Activated CD8-positive, alpha-beta memory T cell treated with anti-CD3 and anti-CD28 coated beads, Interleukin-2, amount 50 U/mL, for 1 hour (primary cell): Measurements from ENCODE around the gene MT1B.
A peak's percentile ranks its signal among the peaks of the same experiment; 100 is the strongest.
"Not testable (repeated sequence)": the region's sequence is repeated elsewhere in the genome, so short reads cannot be mapped to it uniquely, and the experiment has no call there.

Experiments used
- DNase-seq: peaks from one replicate; pipeline ENCODE4 v3.0.0-alpha.2; 2020; ENCODE audit errors: extremely low read depth

Gene MT1B

DNA sequence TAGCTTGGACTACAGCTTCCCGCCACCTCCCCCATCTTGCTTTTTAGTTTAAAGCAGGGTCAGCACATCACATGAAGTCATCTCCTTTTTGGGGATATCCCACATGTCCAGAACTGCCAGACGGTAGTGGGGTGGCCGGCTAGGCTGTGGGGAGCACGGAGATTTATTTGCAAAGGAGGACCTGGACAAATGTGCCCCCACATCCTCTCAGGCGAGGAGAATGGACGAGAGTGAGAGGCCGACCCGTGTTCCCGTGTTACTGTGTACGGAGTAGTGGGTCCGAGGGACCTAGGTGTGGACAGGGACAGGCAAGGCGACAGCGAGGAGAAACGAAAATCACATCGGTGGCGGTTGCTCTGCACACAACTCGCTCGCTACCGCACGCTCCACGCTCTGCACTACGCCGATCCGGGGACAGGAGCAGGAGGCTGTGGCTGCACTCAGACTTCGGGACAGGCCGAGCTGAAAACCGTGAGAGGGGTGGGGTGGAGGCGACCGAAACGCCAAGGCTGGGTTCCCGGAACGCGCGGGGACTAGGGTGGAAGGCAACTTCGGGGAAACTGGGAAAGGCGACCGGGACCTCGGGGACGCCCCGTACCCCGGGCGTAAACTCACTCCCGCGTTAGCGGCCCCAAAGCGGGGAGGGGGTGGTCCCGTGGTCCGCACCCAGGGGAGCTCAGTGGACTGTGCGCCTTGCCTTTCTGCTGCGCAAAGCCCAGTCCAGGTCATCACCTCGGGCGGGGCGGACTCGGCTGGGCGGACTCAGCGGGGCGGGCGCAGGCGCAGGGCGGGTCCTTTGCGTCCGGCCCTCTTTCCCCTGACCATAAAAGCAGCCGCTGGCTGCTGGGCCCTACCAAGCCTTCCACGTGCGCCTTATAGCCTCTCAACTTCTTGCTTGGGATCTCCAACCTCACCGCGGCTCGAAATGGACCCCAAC, 13.6 kb upstream of the MT1B start, which contains the start of gene MT1A:
MT1A (plus strand) TSS at position 853 of the 937 bp plus-strand sequence; CDS start at position 926, 73 bp downstream.
- no peak for DNase-seq

DNA sequence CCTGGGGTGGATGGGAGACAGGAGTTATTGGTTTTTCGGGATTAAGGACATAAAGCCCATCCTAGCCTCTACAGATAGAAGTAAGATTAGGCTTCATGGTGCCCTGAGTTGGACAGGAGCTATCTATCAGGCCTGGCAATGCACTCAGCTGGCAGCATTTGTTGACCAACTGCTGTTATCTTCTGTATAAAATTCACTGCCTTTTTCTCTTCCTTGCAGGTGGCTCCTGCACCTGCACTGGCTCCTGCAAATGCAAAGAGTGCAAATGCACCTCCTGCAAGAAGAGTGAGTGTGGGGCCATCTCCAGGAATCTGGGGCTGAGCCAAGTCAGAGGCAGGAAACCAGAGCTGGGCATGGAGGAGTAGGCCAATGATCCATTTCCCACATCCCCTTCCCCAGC, 12.6 kb upstream of the MT1B start:
- DNase-seq = no peak

DNA sequence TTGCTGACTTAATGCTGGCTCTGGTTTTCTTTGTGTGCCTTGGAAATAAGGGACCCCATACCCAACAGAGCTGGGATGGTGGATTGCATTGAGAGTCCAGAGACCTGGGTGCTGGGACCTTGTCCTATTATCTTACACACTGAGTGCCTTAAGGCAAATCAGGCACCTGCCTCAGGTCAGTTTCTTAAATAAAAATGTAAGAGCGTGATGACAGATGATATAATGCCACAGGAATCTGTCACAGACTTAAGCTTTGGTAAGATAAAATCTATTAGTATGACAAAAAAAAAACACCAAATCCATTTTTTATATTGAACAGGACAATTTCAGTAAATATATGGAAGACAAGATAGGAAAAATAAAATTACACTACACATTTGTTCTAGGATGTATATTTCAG, 11.6 kb upstream of the MT1B start:
- DNase-seq = no peak

DNA sequence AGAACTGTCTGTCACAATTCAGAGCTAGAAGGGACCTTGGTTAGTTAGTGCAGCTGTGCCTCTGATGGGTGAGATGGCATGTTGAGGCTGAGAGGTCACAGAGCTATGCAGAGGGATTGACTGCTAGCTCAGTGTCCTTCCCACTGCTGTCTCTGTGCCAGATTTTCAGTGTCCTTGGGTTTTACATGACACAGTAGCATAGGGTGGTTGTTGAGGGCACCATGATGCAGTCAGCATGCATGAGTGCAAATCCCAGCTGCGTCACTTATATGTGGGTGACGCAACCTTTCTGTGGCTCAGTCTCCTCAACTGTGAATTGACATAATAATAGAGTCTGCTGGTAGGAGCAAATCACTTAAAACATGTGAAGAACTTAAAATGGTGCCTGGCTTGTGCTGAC, 10.5 kb upstream of the MT1B start:
- DNase-seq = no peak

DNA sequence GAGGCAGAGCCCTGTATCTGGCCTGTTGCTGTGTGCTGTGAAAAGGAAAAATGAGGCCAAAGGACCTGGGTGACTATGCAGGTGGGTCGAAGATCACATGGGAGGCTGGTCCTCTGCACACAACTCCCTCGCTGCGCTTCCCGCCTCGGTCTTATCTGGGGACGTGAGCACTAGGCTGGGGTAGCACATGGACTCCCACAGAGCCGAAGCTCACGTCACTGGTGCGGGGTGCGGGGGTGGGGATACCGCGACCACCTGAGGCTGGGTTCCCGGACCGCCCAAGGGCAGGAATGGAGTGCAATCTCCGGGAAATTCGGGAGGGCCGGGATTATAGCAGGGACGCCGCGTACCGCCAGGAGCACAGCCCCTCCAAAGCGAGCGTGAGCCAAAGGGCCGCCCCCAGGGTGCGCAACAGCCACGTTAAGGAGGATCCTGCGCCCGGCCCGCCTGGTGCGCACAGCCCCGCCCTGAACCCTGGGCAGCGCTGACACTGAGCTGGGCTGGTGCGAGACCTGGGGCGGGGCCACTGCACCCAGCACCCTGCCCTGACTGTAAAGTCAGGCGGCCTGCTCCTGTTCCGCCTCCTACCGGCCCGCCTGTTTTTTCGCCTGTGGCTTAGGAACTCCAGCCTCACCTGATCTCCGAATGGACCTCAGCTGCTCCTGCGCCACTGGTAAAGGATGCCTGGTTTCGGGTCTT, 8.5 kb upstream of the MT1B start:
- peak; percentile 43 for DNase-seq

DNA sequence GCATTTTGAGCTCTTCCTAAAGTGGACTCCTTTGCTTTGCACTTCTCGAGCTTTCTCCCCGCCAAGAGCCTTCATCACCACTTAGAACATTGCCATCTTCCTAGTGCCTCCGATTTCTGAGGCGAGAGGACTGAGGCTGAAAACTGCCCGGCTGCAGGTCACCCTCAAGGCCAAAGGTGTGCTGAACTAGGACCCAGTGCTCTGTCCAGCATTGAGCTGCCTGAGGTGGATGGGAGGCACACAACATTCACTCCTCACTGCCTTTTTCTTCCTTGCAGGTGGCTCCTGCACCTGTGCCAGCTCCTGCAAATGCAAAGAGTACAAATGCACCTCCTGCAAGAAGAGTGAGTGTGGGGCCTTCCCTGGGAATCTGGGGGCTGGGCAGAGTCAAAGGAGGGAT, 7.9 kb upstream of the MT1B start:
- no peak for DNase-seq

DNA sequence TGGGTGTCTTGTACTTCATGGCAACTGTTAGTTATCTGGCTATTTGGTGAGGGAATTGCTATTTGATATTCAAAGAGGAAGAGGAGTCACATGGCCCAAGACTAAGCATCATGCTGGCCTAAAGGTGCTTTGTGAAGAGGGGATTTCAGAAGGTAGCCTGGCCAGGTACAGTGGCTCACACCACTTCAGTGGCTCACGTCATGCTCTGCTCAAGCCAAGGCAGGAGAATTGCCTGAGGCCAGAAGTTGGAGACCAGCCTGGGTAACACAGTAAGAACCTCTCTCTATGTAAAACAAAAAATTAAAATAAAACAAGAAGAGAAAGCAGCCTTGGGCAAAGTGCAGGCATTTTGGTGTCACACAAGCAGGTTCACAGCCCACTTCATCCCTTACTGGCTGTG, 6.4 kb upstream of the MT1B start:
- DNase-seq = no peak

DNA sequence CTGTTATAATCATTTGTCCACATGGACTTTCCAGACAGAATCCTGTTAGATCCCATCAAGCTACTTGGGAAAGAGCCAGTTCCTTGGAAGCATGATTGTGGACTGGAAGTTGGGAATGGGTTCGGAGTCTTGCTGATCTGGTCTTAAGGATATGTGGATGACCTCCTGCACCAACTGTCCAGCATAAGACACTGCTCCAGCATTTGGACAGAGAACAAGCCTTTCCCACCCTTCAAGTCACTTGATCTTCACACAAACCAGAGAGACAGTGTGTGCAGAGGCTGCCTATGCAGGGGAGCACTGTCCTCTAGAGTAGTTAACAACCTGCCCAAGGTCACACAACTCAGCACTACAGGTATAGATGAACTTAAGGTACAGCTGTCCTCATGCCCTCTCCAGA, 5.8 kb upstream of the MT1B start:
- DNase-seq = no peak

DNA sequence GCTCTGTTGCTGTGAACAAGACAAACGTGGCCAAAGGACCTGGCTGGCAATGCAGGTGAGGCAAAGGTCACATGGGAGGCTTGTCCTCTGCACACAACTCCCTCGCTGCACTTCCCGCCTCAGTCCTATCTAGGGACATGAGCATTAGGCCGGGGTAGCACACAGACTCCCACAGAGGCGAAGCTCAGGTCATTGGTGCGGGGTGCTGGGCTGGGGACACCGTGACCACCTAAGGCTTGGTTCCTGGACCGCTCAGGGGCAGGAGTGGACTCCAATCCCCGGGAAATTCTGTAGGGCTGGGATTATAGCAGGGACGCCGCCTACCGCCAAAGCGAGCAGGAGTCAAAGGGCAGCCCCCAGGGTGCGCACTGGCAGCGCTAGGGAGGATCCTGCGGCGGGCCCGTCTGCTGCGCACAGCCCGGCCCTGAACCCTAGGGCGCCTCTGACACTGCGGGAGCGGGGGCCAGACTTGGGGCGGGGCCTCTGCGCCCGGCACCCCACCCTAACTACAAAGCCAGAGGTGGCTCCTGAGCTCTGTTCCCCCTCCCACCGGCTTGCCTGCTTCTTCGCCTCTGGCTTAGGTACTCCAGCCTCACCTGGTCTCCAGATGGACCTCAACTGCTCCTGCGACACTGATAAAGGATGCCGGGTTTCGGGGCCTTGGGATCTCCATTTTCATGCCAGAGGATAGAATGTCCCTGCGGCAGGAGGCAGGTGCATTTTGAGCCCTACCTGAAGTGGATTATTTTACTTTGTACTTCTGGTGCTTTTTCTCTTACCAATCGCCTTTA, 3.9 kb upstream of the MT1B start:
- DNase-seq = no peak

DNA sequence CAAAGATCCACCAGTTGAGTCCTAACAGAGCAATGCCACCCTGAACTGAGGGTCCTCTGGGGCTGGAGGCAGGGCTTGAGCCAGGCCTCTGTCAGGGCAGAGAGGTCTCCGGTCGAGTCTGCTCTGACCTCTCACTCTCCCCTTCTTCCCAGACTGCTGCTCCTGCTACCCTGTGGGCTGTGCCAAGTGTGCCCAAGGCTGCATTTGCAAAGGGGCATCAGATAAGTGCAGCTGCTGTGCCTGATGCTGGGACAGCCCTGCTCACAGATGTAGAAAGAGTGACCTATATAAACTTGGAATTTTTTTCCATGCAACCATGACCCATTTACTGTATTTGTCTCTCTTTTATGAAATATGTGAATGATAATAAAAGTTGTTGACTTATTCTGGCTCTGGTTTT, 2.4 kb upstream of the MT1B start:
- no peak for DNase-seq

DNA sequence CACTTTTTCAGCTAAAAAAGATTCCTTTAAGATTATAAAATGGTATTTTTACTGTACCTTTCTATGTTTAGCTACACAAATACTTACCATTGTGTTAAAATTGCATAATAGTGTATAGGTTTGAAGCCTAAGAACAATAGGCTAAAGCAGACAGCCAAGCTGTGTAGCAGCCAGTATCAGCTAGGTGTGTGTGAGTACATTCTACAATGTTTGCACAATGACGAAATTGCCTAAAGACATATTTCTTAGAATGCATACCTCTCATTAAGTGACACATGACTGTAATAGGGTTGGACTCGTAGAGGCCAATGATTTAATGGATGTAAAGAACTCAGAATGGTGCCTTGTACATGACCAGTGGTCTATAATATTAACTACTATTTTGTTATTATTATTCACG, 1.9 kb upstream of the MT1B start:
- DNase-seq = no peak

DNA sequence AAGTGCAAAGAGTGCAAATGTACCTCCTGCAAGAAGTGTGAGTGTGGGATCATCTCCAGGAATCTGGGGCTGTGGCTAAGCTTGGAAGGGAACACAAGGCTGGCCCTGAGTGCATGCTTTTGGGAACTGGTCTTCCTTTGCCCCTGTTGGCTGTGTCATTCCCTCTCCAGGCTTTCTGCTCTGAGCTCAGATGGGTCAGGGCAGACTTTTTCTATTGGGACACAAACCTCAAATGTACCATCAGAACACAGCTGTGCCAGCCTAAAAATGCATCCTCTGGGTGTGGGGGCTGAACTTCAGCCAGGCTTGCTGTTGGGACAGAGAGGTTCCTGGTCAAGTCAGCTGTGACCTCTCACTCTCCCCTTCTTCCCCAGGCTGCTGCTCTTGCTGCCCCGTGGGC, 914 bp downstream of the MT1B start:
- no peak for DNase-seq

DNA sequence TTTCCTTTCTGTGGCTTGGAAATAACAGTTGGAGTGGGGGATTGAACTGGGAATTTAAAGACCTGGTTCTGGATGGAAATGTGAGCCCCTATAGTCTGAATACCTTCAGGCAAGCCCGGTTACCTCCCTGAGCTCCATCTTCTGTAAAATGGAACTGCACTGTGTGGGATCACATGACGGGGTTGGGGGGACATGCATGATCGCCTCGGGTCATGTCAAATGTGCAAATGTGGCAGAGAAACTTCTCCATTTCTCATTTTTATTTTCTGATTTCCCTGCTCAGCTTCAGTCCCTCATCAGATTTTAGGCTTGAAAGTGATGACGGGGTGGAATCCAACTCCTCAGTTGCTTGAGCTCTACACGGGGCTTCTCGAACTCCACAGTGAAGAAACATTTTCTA, 1.5 kb downstream of the MT1B start:
- DNase-seq = no peak

DNA sequence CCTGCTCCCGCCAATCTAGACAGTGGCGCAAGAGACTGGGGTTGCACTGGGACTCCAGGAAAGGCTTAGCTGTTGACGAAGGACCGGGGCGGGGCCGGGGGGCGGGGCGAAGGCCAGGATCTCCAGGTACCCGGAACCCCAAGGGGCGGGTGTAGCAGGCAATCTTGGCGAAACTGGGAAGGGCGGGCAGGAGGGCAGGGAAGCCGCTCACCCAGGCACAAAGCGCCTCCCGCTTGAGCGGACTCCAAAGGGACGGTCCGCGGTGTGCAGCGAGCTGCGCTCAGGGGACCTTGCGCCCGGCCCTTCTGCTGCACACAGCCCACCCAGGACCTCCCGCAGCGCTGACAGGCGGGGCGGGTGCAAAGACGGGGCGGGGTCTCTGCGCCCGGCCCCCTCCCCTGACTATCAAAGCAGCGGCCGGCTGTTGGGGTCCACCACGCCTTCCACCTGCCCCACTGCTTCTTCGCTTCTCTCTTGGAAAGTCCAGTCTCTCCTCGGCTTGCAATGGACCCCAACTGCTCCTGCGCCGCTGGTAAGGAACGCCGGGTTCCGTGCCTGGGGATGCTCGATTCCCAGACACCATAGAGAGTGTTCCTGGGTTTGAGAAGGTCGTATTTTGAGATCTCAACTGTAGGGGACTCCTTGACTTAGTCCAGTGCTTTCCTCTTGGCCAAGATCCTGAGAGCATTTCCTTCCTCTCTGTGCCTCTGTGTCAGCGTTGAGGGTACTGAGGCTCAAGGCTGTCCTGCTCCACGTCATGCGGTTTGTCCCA, 6.1 kb downstream of the MT1B start, which contains the start of gene MT1F:
MT1F (plus strand) TSS at position 405 of the 772 bp plus-strand sequence; CDS start at position 505, 100 bp downstream.
- DNase-seq = no peak

DNA sequence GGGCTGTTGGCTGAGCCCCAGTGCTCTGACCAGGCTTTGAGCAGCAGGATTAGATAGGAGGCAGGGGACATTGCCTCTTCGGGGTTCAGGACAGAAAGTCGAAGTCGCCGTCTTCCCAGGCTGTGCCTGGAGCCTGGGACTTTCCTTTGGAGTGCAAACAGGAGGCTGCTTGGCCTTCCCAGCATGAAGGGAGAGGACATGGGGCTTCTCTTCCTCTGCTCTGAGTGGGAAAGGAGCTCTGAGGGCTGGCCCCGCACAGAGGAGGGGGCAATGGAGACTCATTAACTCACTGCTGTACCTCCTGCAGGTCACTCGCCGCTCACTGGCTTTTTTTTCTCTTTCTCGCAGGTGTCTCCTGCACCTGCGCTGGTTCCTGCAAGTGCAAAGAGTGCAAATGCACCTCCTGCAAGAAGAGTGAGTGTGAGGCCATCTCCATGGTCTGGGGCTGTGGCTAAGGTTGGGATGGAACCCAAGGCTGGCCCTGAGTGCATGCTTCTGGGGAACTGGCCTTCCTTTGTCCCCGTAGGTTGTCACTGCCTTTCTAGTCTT, 6.7 kb downstream of the MT1B start:
- DNase-seq = no peak

DNA sequence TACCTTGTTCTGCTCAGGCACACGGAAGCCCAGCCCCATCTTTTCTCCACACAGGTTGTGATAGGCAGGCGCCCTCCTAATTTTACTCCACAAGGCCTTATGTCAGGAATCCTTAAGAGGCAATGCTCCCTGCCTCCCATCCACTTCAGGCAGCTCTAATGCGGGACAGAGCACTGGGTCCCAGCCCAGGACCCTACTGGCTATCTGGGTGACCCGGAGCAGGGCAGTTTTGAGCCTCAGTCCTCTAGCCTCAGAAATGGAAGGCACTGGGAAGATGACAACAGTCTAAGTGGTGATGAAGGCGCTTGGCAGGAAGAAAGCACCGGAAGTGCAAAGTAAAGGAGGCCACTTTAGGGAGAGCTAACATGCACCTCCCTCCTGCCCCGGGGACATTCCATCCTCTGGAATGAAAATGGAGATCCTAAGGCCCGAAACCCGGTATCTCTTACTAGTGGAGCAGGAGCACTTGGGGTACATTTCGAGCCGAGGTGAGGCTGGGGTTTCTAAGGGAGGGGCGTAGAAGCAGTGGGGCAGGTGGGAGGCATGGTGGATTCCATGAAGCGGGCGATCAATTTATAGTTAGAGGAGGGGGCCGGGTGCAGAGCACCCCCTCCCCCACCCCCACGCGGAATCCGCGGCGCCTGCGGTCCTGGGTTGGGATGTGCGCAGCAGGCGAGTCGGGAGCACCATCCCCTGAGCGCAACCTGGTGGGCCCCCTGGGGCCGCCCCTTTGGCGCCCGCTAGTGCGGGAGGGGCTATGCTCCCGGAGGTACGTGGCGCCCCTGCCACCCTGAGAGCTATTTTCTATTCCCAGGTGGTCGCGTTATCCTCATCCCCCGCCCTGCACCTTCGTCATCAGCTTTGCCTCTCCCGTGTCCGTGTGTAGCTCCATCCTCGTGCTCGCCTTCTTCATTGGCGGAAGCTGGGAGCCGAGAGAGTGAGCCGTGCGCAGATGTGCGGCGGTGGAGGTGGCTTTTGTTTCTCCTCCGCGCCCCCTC, 11.0 kb downstream of the MT1B start:
- DNase-seq = no peak

DNA sequence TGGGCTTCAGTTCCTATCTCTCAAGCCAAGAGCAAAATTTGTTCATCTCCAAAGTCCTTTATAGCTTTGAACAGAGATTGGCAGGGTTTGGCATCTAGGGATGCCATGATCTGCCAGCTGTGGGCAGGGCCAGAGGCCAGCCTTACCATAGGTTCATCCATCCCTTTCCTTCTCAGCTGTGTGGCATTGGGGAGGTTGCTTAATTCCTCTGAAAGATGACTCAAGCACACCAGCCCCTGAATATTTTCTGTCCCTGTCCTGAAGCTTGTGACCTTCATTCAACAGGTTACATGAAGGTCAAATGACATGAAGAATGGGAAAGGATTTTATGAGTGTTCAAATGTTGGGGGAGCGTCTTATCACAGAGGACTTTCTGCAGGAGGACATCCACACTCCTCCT, 12.8 kb downstream of the MT1B start:
- DNase-seq = no peak

DNA sequence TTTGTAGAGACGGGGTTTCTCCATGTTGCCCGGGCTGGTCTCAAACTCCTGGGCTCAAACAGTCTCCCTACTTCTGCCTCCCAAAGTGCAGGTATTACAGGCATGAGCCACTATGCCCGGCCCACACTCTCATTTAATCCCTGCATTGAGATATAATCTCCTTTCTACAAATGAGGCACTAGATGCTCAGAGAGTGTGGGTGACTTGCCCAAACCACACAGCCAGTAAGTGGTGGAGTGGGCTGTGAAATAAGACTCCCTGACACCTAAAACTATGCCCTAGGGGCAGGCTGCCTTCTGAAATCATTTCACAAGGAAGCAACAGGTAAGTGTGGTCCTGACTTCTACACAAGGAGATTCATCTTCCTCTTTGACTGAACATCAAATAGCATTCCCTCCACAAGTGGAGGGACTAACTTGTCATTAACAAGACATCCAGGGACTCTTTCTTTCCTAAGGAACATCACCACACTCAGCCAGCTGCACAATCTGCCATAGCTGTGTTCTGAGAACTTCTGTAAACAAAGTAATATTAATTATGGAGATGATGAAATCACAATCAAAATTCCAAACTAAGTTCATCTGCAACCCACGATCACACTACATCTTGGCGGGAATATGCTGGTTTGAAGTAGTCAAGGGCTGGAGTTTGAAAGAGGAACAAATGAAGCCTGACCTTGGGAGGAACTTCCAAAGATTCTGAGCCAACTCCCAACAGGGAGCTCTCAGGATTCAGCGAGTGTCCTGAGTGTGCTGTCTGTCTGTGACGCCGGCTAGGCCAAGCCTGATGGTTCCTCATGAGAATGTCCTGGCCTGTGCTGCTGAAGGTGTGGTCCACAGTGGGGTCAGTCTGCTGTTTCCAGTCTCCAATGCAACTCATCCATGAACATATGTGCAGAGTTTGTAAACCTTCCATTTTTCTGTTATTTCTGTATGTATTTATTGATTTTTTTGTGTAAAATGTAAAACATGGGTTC, 13.9 kb downstream of the MT1B start:
- not testable (repeated sequence) for DNase-seq
